ENCODE data around the gene HLA-DRB1.
"Not testable (repeated sequence)": the region's sequence is repeated elsewhere in the genome, so short reads cannot be mapped to it uniquely, and the experiment has no call there.

The HLA-DRB1 gene

GRCh38 chr6:32554116-32554965 is 35.3 kb downstream of the HLA-DRB1 start:
- no peak for DNase-seq

- no peak for DNase-seq
Measured at GRCh38 chr6:32553037-32553742, 36.5 kb downstream of the HLA-DRB1 start.

- no peak for DNase-seq
Measured at GRCh38 chr6:32551410-32551809, 38.2 kb downstream of the HLA-DRB1 start.

GRCh38 chr6:32539839-32540238 is 49.8 kb downstream of the HLA-DRB1 start:
- no peak for DNase-seq

DNA sequence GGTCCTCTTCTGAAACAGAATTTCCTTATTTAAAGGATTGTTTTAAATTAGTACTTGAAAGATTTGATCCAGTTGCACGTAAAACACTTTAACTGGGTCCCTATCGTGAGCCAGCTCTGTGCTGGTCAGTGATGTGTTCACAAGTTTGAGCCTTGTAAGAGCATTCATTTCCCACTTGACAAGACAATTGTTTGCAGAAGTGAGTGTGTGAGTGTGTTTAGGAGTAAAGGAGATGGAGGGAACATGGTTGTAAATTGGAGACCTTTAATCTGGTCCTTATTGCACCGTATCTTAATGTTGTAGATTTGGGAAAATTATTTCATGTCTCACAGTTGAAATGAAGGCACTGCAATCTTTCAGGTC is 59.2 kb downstream of the HLA-DRB1 start:
- not testable (repeated sequence) for DNase-seq

DNA sequence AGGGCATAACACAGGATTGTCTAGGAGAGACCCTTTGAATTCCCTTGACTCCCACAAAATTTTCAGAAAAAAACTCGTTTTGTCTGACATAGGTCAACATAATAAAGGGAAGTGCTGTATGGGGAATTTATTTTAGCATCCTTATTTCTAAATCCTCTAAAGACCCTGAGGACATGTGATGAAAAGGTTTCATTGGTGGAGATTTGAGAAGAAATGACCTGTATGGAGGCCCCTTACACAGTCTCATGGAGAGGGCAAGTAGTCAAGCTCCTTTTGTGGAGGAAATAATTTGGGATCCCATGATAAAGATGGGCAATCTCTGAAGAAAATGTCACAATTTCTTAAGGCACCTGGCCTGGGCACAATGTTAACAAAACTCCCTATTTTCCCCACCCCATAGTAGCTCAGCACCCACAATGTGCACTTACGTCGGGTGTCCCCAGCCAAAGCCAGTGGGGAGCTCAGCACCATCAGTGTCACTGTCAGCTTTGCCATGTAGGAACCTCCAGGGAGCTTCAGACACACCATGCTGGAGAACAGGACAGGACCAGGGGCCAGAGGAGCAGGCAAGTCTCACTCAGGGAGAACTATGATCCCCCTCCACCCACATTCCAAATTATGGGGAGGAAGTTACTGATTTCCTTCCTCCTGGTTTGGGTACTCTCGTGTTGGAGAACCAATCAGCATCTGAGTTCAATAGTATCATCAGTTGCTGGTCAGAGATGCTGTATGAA is 59.8 kb downstream of the HLA-DRB1 start, which contains the start of gene HLA-DRB5:
Gene HLA-DRB5, minus strand, starts transcription at position 591 of the 734 bp plus-strand sequence. Its CDS starts 63 bp downstream, at position 528.
- DNase-seq: no peak

All from NCI-H524 (cell line).